Endothelial cell of umbilical vein (primary cell): Measurements from ENCODE around the gene ATP5PO. TPM values are rescaled to one million over a fixed set of nuclear protein-coding genes. Genes with fewer than 3 reads are reported as not detected.

Experiments used
- BruUV-seq: library from RNA; stranded (reverse); fragments of 400-500 nt; replicated peaks from 2 replicates; lab custom pipeline; 2021; lab: Mats Ljungman, UMichigan
- CTCF ChIA-PET: fragments of 300-600, 350-600 bp; sonication (Branson Sonifier 250); formaldehyde crosslinking; loops from one replicate; lab custom pipeline; 2021; ENCODE audit warnings: antibody characterized with exemption, inconsistent platforms; lab: Charles Lee
- POLR2A ChIA-PET: fragments of 300-600, 350-600 bp; sonication (Branson Sonifier 250); formaldehyde crosslinking; loops from one replicate; lab custom pipeline; 2021; ENCODE audit warnings: antibody characterized with exemption, inconsistent platforms; lab: Charles Lee
- DNase-seq: peaks from one replicate; pipeline ENCODE4 v3.0.0-alpha.2; 2011; ENCODE audit warnings: low read depth, low spot score
- FAIRE-seq: peaks from 2 replicates; lab custom pipeline; 2011; peaks lifted over from hg19 to GRCh38; lab: Jason Lieb, UNC
- H2AFZ ChIP-seq: 2 replicates; pipeline ENCODE4 v1.6.0; 2012; ENCODE audit warnings: low read depth, low read length, control low read depth, inconsistent platforms
- H3K27ac ChIP-seq: 2 replicates; pipeline ENCODE4 v1.5.1; 2011; ENCODE audit warnings: low read depth, mild to moderate bottlenecking, control low read depth, low read length, moderate library complexity; ENCODE audit not compliant: insufficient read depth
- H3K27me3 ChIP-seq, 2 experiments: 2 replicates each; pipeline versions ENCODE4 v1.6.0 to v1.6.1; 2011; ENCODE audit warnings: low read length in 2 of 2, mixed read lengths in 1 of 2; ENCODE audit not compliant: control insufficient read depth in 2 of 2, insufficient read depth in 2 of 2
- H3K36me3 ChIP-seq, 2 experiments: 2 replicates in 1 of 2; 3 replicates in 1 of 2; pipeline ENCODE4 v1.5.1; 2011; ENCODE audit warnings: low read length in 2 of 2, mild to moderate bottlenecking in 1 of 2, moderate library complexity in 1 of 2; ENCODE audit not compliant: control insufficient read depth in 2 of 2, insufficient read depth in 2 of 2; ENCODE audit errors: extremely low read depth in 1 of 2
- H3K4me1 ChIP-seq: 3 replicates; pipeline ENCODE4 v1.5.1; 2011; ENCODE audit warnings: mild to moderate bottlenecking, low read length; ENCODE audit not compliant: control insufficient read depth, insufficient read depth; ENCODE audit errors: extremely low read depth
- H3K4me2 ChIP-seq: 2 replicates; pipeline ENCODE4 v1.6.1; 2011; ENCODE audit warnings: low read length, control low read depth, mixed read lengths; ENCODE audit not compliant: insufficient read depth
- H3K4me3 ChIP-seq, 3 experiments: fragments of 200-600 bp in 1 of 3; sonication (generic), shearing (Covaris generic) in 1 of 3; replicated peaks in 1 of 3; 2 replicates each; pipeline ENCODE4 v1.5.1; 2011 to 2016; ENCODE audit warnings: control low read depth in 3 of 3, low read length in 3 of 3, mild to moderate bottlenecking in 2 of 3, inconsistent platforms in 1 of 3, low read depth in 1 of 3, moderate library complexity in 1 of 3; ENCODE audit not compliant: insufficient read depth in 1 of 3
- H3K79me2 ChIP-seq: 2 replicates; pipeline ENCODE4 v1.6.0; 2012; ENCODE audit warnings: low read length, inconsistent platforms; ENCODE audit not compliant: control insufficient read depth, insufficient read depth
- H3K9ac ChIP-seq: replicated peaks from 2 replicates; pipeline ENCODE3; 2011; ENCODE audit warnings: low read length, control low read depth; ENCODE audit not compliant: insufficient read depth; ENCODE audit errors: extremely low read depth
- H3K9me1 ChIP-seq: replicated peaks from 3 replicates; pipeline ENCODE4 v1.6.0; 2011; ENCODE audit warnings: mild to moderate bottlenecking, low read length; ENCODE audit not compliant: control insufficient read depth, insufficient read depth; ENCODE audit errors: extremely low read depth
- H3K9me3 ChIP-seq: replicated peaks from 2 replicates; pipeline ENCODE4 v1.5.1; 2012; ENCODE audit warnings: low read length, inconsistent platforms; ENCODE audit not compliant: control insufficient read depth, insufficient read depth
- H4K20me1 ChIP-seq: replicated peaks from 2 replicates; pipeline ENCODE3; 2011; ENCODE audit warnings: mild to moderate bottlenecking, low read length; ENCODE audit not compliant: control insufficient read depth, insufficient read depth; ENCODE audit errors: extremely low read depth
- CTCF ChIP-seq, 2 donors: IDR thresholded peaks; 1 replicate in 1 of 2; 2 replicates in 1 of 2; pipeline ENCODE4 v1.5.1; 2011; ENCODE audit warnings: low read length in 2 of 2, mild to moderate bottlenecking in 2 of 2, moderate library complexity in 2 of 2, control low read depth in 1 of 2, inconsistent platforms in 1 of 2, low read depth in 1 of 2; ENCODE audit not compliant: insufficient read depth in 1 of 2; ENCODE audit errors: extremely low read depth in 1 of 2
- EZH2 ChIP-seq: IDR thresholded peaks from 2 replicates; pipeline ENCODE4 v1.6.1; 2012; ENCODE audit warnings: borderline replicate concordance, low read depth, mild to moderate bottlenecking, moderate library complexity, low read length, inconsistent platforms; ENCODE audit not compliant: severe bottlenecking
- FOS ChIP-seq: IDR thresholded peaks from 2 replicates; pipeline ENCODE4 v1.6.1; 2011; ENCODE audit warnings: mild to moderate bottlenecking, low read length, moderate library complexity, borderline replicate concordance; ENCODE audit not compliant: insufficient read depth
- GATA2 ChIP-seq: IDR thresholded peaks from 2 replicates; pipeline ENCODE4 v1.7.0; 2011; ENCODE audit warnings: low read depth, mild to moderate bottlenecking, moderate library complexity, mixed read lengths, low read length; ENCODE audit not compliant: insufficient read length, insufficient read depth
- JUN ChIP-seq: IDR thresholded peaks from 2 replicates; pipeline ENCODE4 v1.6.1; 2011; ENCODE audit warnings: borderline replicate concordance, low read depth; ENCODE audit not compliant: insufficient read length, insufficient read depth
- MAX ChIP-seq: IDR thresholded peaks from 2 replicates; pipeline ENCODE4 v1.6.1; 2011; ENCODE audit not compliant: insufficient read depth, insufficient read length
- MYC ChIP-seq: IDR thresholded peaks from one replicate; pipeline ENCODE4 v1.6.1; 2011; ENCODE audit warnings: mild to moderate bottlenecking, low read depth, low read length
- POLR2A ChIP-seq: IDR thresholded peaks from 2 replicates; pipeline ENCODE4 v1.6.1; 2012; ENCODE audit warnings: low read depth, mild to moderate bottlenecking, control low read depth, low read length
- POLR2AphosphoS5 ChIP-seq: IDR thresholded peaks from 2 replicates; pipeline ENCODE4 v1.6.1; 2012; ENCODE audit warnings: low read depth, mild to moderate bottlenecking, control low read depth, low read length, moderate library complexity; ENCODE audit not compliant: insufficient read depth
- dilution Hi-C: fragments of 300-500 bp; cut with MboI; formaldehyde crosslinking; loops from one replicate; pipeline ENCODE4 v1.15.0; 2019; ENCODE audit warnings: low sequenced_read_pairs; ENCODE audit not compliant: extremely low pct_ligation_motif_present
- intact Hi-C: fragments of 100-400 bp; cut with micrococcal nuclease; formaldehyde crosslinking; loops from one replicate; pipeline ENCODE4 v1.10.0; 2022
- polyA plus RNA-seq, 4 experiments: library from polyadenylated mRNA; depleted of rRNA in 3 of 4; stranded (reverse) in 3 of 4; unstranded in 1 of 4; fragments of >200 nt; gene quantifications; 2 replicates each; pipeline versions ENCODE4 v1.2.1 to v1.2.3, GENCODE V29; 2011 to 2012; ENCODE audit warnings: missing spikeins in 1 of 4
- total RNA-seq: library from RNA; stranded (reverse); gene quantifications from 2 replicates; pipeline ENCODE4 v1.2.3, GENCODE V29; 2021

Gene ATP5PO
- total and polyA plus RNA-seq, 2 donors (not counting 3 experiments of a cell fraction or from before 2014, with no cell fraction given): 187 to 207 TPM

- no peaks in the 10 kb centered on the region for H3K4me1 ChIP-seq
- TF ChIP-seq GATA2 (no peak), MYC (no peak), CTCF (IDR thresholded peaks at IDR 0.05; ENCODE audit: extremely low read depth in 1 of 2, insufficient read depth in 1 of 2, low read depth in 1 of 2, low read length in 2 of 2) (no peak), EZH2 (no peak), JUN (no peak), POLR2AphosphoS5 (no peak), FOS (no peak), MAX (no peak), POLR2A (no peak)
- H4K20me1 ChIP-seq: no peaks in the 10 kb centered on the region
- no peak overlapping the region for H2AFZ ChIP-seq
- H3K4me3 ChIP-seq: no peak overlapping the region
- peaks cover 5 to 6% of the 10 kb centered on the region in 2 experiments for H3K27me3 ChIP-seq
- FAIRE-seq: no peak
- H3K4me2 ChIP-seq: no peak overlapping the region
- CTCF ChIA-PET: interaction anchor here (0.7 to 8.4 kb wide), 47 partner anchors 9 to 712 kb away, joined by 3 to 867 read pairs (median 8); partner anchors contain the start of genes ATP5PO, KCNE2, MRPS6 and SLC5A3
- no peaks in the 10 kb centered on the region for H3K79me2 ChIP-seq
- no peaks in the 10 kb centered on the region for H3K9me1 ChIP-seq
- H3K9ac ChIP-seq: no peak overlapping the region
- H3K36me3 ChIP-seq: no peaks in the 10 kb centered on the region
- intact Hi-C loops: loop anchor here (1.0 to 5.0 kb wide), 5 partner anchors 148 to 424 kb away; partner anchors contain the start of genes MRPS6 and SLC5A3
- dilution Hi-C loops: no loop called here
- no TSS peak for BruUV-seq
- DNase-seq: no peak
- POLR2A ChIA-PET: interaction anchor here (0.7 kb wide), 1 partner anchor 397 kb away, joined by 3 read pairs; no protein-coding TSS in a partner anchor
- H3K9me3 ChIP-seq: no peaks in the 10 kb centered on the region
- H3K27ac ChIP-seq: no peak overlapping the region
Observed at GRCh38 chr21:33924766-33925100, 9.1 kb upstream of the ATP5PO start.
